Naive B cell (primary cell): ENCODE measurements around the gene ELOF1. TPM values are rescaled to one million over a fixed set of nuclear protein-coding genes. Genes with fewer than 3 reads are reported as not detected.
A peak's percentile ranks its signal among the peaks of the same experiment; 100 is the strongest.

Source experiments
- ATAC-seq, 2 donors: fragments of 150-1000 bp; cut with Tn5 transposase; 2 replicates each; pipeline ENCODE4 v1.10.0; 2021; ENCODE audit warnings: low read depth in 2 of 2, mild to moderate bottlenecking in 2 of 2, moderate library complexity in 2 of 2
- DNase-seq: peaks from one replicate; pipeline ENCODE4 v3.0.0; 2022
- H3K27ac Mint-ChIP-seq, 6 donors: one replicate each; pipeline ENCODE4 v1.8.0; 2020 to 2022; ENCODE audit warnings: mild to moderate bottlenecking in 6 of 6, mixed read lengths in 6 of 6, moderate library complexity in 5 of 6, inconsistent platforms in 2 of 6
- H3K27me3 Mint-ChIP-seq, 3 donors: one replicate each; pipeline ENCODE4 v1.8.0; 2021 to 2022; ENCODE audit warnings: mixed read lengths in 3 of 3, mild to moderate bottlenecking in 1 of 3
- H3K36me3 Mint-ChIP-seq, 2 donors: one replicate each; pipeline ENCODE4 v1.8.0; 2020 to 2022; ENCODE audit warnings: mixed read lengths in 2 of 2, inconsistent platforms in 1 of 2, mild to moderate bottlenecking in 1 of 2
- H3K4me1 Mint-ChIP-seq, 3 donors: one replicate each; pipeline ENCODE4 v1.8.0; 2020 to 2022; ENCODE audit warnings: mixed read lengths in 3 of 3, inconsistent platforms in 1 of 3, mild to moderate bottlenecking in 1 of 3, moderate library complexity in 1 of 3
- H3K4me3 Mint-ChIP-seq, 8 donors: one replicate each; pipeline ENCODE4 v1.8.0; 2020 to 2022; ENCODE audit warnings: mild to moderate bottlenecking in 8 of 8, mixed read lengths in 8 of 8, moderate library complexity in 8 of 8, inconsistent platforms in 2 of 8
- H3K9me3 Mint-ChIP-seq, 7 donors: one replicate each; pipeline ENCODE4 v1.8.0; 2020 to 2022; ENCODE audit warnings: mixed read lengths in 7 of 7, mild to moderate bottlenecking in 5 of 7, inconsistent platforms in 2 of 7, moderate library complexity in 1 of 7
- polyA plus RNA-seq, 6 donors: library from polyadenylated mRNA; unstranded; fragments of 300-500 nt; fragmentation: Illumina TruSeq; gene quantifications; one replicate each; pipeline ENCODE4 v1.2.3, GENCODE V29; 2021; ENCODE audit warnings: low read depth in 6 of 6

ELOF1 gene
- polyA plus RNA-seq, 6 donors from 2014 or later: 85.9 to 118 (median 99.2) TPM

DNA sequence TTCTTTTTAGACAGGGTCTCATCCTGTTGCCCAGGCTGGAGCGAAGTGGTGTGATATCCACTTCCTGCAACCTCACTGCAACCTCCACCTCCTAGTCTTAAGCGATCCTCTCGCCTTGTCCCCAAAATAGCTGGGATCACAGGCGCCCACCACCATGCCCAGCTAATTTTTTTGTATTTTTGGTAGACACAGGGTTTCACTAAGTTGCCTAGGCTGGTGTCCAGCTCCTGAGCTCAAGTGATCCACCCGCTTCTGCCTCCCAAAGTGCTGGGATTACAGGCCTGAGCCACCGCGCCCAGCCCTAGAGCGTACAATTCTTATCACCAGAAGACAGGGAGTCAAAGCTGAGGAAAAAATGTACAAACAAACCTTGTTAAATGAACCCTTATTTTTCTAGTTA lies 4.5 kb upstream of the ELOF1 start:
- Mint-ChIP-seq H3K27ac (peak overlapping the region in 2 of 6 donors; percentile 50 to 72), H3K4me3 (peak overlapping the region in 2 of 8 donors; percentile 21 to 50), H3K9me3 (peaks cover 0 to 2% (median 0%) of the 10 kb centered on the region in 7 donors), H3K4me1 (peaks cover 42 to 64% (median 49%) of the 10 kb centered on the region in 3 donors), H3K27me3 (no peaks in the 10 kb centered on the region), H3K36me3 (no peaks in the 10 kb centered on the region)
- no peak for ATAC-seq
- DNase-seq: no peak

DNA sequence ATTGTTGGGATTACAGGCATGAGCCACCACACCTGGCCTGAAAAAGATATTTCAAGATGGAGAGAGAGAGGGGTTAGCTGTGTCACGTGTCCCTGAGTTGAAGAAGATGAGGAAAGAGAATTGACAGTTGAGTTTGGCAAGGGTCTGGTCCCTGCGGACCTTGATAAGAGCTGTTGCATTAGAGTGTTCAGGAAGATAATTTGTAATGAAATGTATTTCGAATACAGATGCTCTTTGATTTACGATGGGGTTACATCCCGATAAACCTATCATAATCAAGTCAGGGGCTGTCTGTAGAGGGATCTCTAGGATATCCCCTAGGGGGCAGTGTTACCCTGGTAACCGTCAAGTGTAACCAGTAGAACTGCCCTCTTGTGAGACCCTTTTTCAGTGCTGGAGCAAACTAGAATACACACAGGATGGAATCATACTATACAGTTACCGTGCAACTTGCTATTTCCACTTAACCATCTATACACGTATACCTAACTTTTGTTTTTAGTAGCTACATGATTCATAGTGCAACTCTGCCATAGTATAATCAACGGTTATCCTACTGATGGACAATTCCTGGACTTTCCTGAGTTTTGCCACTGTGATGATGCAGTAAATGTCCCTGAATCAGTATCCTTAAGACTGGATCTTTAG lies 1.5 kb upstream of the ELOF1 start:
- peaks cover 49 to 77% (median 57%) of the 10 kb centered on the region in 3 donors for H3K4me1 Mint-ChIP-seq
- no peaks in the 10 kb centered on the region for H3K36me3 Mint-ChIP-seq
- H3K4me3 Mint-ChIP-seq: peak overlapping the region; percentile 77 to 100 (median 92)
- H3K27me3 Mint-ChIP-seq: no peaks in the 10 kb centered on the region
- peak; percentile 62 to 63 for ATAC-seq
- DNase-seq: peak; percentile 82
- H3K9me3 Mint-ChIP-seq: no peaks in the 10 kb centered on the region
- H3K27ac Mint-ChIP-seq: peak overlapping the region; percentile 53 to 98 (median 93)

DNA sequence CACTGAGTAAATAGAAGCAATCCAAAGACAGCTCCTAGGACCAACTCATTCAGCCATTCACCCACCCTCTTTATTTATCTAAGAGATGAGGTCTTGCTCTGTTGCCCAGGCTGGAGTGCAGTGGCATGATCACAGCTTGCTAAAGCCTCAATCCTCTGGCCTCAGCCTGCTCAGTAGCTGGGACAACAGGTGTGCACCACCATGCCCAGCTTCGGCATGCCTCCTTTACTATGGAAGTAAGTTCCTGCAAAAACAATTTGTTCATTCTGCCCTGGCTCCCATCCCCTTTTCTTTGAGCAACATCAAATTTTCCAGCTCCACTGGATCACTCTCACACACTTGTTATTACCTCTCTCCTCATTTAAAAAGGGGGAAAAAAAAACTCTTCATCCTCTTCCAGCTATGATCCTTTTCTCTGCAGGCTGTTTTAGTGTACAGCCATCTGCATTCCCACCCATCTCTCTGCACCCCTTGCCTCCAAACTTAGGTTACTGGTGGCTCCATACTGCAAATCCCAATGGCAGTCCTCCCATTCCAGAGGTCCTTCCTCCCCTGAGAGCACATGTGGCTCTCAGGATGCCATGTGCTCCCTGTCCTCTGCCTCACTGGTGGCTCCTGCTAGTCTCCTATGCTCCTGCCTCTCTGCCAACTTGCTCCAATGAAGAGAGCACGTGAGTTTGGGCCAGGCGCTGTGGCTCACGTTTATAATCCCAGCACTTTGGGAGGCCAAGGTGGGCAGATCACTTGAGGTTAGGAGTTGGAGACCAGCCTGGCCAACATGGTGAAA lies 2.2 kb downstream of the ELOF1 start:
- Mint-ChIP-seq H3K36me3 (no peaks in the 10 kb centered on the region), H3K27me3 (no peaks in the 10 kb centered on the region), H3K4me1 (peaks cover 53 to 72% (median 62%) of the 10 kb centered on the region in 3 donors), H3K4me3 (peak overlapping the region in 7 of 8 donors; percentile 4 to 99 (median 90)), H3K9me3 (no peaks in the 10 kb centered on the region), H3K27ac (peak overlapping the region in 3 of 6 donors; percentile 54 to 91 (median 89))
- ATAC-seq: no peak
- no peak for DNase-seq

DNA sequence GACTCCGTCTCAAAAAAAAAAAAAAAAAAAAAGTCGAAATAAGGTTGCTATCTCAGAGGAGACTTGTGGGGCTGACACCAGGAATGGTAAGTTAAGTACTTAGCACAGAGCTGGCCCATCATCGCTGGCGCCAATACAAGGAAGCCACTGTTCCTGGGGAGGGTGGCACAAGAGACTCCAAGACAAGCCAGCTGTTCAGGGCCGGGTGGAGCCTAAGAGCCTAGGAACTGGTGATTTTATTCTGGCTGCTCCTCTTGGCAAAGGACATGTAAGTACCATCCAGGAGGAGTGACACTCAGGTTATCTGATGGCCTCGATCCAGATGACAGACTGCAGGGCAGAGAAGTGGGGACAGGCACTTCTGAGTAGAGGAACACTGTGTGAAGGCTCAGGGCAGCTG lies 3.8 kb downstream of the ELOF1 start:
- ATAC-seq (no peak), DNase-seq (no peak)
- Mint-ChIP-seq H3K27me3 (no peaks in the 10 kb centered on the region), H3K4me1 (peaks cover 44 to 64% (median 53%) of the 10 kb centered on the region in 3 donors), H3K9me3 (no peaks in the 10 kb centered on the region), H3K4me3 (peak overlapping the region in 5 of 8 donors; percentile 9 to 42 (median 35)), H3K27ac (peak overlapping the region in 3 of 6 donors; percentile 0 to 92 (median 88)), H3K36me3 (no peaks in the 10 kb centered on the region)

DNA sequence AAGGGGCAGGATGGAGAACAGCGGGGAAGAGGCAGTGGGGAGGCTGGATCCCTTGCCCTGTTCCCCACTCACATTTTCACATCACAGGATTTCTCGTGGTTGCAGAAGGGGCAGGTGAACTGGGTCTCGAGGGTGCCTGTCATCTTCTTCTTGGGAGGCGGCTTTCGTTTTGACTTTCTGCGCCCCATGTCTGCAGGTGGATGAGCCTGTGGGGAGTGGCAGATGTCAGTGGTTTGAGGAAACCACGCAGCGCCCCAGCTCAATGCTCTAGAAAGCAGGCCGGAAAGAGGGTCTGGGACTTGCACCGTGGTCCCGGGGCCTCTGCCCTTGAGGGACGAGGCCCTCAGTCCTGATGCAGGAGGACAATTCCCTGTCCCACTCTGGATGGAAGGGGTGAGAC lies 4.9 kb downstream of the ELOF1 start:
- Mint-ChIP-seq H3K4me3 (peak overlapping the region in 6 of 8 donors; percentile 22 to 81 (median 32)), H3K27ac (peak overlapping the region in 5 of 6 donors; percentile 47 to 89 (median 82)), H3K36me3 (no peaks in the 10 kb centered on the region), H3K27me3 (no peaks in the 10 kb centered on the region), H3K9me3 (no peaks in the 10 kb centered on the region), H3K4me1 (peaks cover 38 to 55% (median 47%) of the 10 kb centered on the region in 3 donors)
- DNase-seq (peak; percentile 17), ATAC-seq (peak; percentile 10 to 40)

DNA sequence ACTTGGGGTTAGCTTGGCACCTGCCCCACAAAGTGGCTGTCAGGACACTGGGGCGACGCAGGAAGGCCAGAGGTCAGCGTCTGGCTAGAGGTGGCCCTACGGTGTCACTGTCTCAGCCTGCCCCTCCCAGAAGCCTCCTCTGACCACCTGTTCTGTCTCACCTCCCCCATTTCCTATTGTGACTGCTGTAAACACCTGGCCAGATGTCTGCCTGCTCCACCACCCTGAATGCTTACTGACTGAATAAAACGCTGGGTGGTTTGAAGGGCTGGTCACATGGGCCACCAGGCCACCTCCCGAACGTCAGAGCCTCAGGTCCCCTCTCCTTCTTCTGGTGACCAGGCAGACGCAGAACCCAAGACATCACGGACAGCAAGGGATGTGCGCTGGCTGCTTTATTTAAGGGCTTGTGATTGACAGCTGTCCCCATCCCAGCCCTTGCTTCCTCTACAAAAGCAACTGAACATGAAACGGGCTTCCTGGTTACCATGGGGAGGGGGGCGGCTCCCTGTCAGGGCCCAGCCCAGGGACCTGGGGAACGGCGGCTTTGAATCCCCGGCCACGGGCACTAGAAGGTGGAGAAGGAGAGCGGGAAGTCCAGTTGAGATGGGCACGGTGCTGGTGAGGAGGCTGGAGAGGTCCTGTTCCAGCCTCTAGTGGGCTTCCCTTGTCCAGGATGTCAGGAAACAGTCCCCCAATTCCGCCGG lies 6.2 kb downstream of the ELOF1 start:
- ATAC-seq (no peak), DNase-seq (no peak)
- Mint-ChIP-seq H3K4me3 (peak overlapping the region in 2 of 8 donors; percentile 41 to 43), H3K36me3 (no peaks in the 10 kb centered on the region), H3K9me3 (no peaks in the 10 kb centered on the region), H3K4me1 (peaks cover 31 to 46% (median 36%) of the 10 kb centered on the region in 3 donors), H3K27ac (peak overlapping the region in 1 of 6 donors; percentile 82), H3K27me3 (no peaks in the 10 kb centered on the region)

DNA sequence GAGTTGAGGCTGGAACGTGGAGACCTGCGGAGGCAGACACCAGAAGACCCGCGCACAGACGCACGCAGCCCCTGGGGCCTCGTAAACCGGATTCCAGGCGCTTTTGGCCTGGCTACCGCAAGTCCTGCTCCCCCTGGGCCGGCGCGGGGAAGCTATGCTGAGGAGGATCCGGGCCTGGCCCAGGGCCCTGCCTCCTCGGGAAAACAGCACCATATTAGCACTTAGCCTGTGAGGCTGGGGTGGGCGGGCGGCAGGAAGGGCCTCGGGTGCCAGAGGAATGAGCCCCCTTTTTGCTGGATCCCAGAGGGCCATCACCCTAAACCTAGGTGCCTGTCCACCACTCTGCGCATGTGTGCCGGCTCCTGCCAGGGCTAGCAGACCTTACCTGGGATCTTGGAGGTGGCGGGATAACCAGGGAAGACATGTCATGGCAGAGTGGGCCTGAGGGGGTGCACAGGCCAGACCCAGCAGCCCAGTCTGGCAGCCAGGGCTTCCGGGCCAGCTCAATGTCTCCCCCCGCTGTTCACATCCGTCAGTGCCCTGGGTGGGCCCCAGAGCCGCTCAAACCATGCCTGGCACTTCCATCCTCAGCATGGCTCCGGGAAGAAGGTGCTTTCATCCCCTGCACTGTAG lies 7.3 kb downstream of the ELOF1 start:
- ATAC-seq (no peak), DNase-seq (no peak)
- Mint-ChIP-seq H3K27ac (peak overlapping the region in 3 of 6 donors; percentile 16 to 82 (median 47)), H3K4me3 (no peak overlapping the region), H3K27me3 (no peaks in the 10 kb centered on the region), H3K9me3 (no peaks in the 10 kb centered on the region), H3K36me3 (no peaks in the 10 kb centered on the region), H3K4me1 (peaks cover 26 to 36% (median 29%) of the 10 kb centered on the region in 3 donors)

DNA sequence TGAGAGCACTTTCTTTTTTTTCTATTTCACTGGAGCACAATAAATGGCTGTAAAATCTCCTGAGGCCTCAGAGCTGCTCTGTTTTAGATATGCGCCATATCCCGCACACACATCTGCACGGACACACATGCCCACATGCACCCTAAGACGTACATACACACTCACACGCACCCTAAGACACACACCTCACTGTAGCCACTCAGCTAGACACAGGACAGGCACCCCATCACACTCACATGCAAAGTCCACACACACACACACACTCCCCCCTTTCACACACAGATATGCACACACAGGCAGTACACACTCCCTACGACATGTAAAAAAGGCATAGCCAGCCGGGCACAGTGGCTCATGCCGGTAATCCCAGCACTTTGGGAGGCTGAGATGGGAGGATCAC lies 8.8 kb downstream of the ELOF1 start:
- Mint-ChIP-seq H3K27ac (peak overlapping the region in 2 of 6 donors; percentile 27 to 84), H3K9me3 (no peaks in the 10 kb centered on the region), H3K4me3 (no peak overlapping the region), H3K36me3 (no peaks in the 10 kb centered on the region), H3K4me1 (peaks cover 13 to 22% (median 17%) of the 10 kb centered on the region in 3 donors), H3K27me3 (peaks cover 0 to 2% (median under 1%) of the 10 kb centered on the region in 3 donors)
- DNase-seq (no peak), ATAC-seq (no peak)

DNA sequence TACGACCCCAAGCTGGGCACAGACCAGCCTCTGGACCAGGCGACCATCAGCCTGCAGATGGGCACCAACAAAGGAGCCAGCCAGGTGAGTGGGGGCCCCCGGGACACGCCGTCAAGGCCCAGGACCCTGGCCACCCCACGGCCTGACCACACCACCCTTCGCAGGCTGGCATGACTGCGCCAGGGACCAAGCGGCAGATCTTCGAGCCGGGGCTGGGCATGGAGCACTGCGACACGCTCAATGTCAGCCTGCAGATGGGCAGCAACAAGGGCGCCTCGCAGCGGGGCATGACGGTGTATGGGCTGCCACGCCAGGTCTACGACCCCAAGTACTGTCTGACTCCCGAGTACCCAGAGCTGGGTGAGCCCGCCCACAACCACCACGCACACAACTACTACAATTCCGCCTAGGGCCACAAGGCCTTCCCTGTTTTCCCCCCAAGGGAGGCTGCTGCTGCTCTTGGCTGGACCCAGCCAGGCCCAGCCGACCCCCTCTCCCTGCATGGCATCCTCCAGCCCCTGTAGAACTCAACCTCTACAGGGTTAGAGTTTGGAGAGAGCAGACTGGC lies 9.6 kb downstream of the ELOF1 start:
- Mint-ChIP-seq H3K27ac (no peak overlapping the region), H3K4me3 (no peak overlapping the region), H3K27me3 (peaks cover 0 to 7% (median 6%) of the 10 kb centered on the region in 3 donors), H3K9me3 (no peaks in the 10 kb centered on the region), H3K36me3 (no peaks in the 10 kb centered on the region), H3K4me1 (peaks cover 16 to 18% (median 17%) of the 10 kb centered on the region in 3 donors)
- no peak for DNase-seq
- ATAC-seq: no peak

DNA sequence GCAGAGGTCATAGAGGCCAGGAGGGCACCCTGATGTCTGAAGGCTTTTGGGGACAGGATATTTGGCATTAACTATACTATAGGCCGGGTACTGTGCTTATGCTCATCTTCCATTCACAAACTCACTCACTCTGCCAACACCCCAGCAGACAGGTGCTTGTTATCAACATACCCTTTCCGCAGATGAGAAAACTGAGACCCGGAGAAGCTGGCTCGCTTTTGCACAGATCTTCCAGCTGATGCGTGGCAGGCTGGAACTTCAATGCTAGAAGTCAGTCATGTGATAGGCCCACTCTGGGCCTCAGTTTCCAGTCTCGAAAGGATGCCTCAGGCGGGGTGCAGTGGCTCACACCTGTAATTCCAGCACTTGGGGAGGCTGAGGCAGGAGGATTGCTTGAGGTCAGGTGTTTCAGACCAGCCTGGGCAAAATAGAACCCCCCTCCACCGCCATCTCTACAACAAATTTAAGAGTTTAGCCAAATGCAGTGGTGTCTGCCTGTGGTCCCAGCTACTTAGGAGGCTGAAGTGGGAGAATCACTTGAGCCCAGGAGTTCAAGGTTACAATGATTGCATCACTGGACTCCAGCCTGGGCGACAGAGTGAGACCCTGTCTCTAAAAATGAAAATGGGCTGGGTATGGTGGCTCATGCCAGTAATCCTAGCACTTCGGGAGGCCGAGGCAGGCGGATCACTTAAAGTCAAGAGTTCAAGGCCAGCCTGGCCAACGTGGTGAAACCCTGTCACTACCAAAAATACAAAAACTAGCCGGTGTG lies 10.9 kb downstream of the ELOF1 start:
- peak overlapping the region in 1 of 8 donors; percentile 79 for H3K4me3 Mint-ChIP-seq
- no peaks in the 10 kb centered on the region for H3K36me3 Mint-ChIP-seq
- H3K27ac Mint-ChIP-seq: no peak overlapping the region
- H3K9me3 Mint-ChIP-seq: no peaks in the 10 kb centered on the region
- peaks cover 6 to 12% (median 7%) of the 10 kb centered on the region in 3 donors for H3K4me1 Mint-ChIP-seq
- DNase-seq: no peak
- peaks cover 6 to 16% (median 14%) of the 10 kb centered on the region in 3 donors for H3K27me3 Mint-ChIP-seq
- ATAC-seq: no peak

DNA sequence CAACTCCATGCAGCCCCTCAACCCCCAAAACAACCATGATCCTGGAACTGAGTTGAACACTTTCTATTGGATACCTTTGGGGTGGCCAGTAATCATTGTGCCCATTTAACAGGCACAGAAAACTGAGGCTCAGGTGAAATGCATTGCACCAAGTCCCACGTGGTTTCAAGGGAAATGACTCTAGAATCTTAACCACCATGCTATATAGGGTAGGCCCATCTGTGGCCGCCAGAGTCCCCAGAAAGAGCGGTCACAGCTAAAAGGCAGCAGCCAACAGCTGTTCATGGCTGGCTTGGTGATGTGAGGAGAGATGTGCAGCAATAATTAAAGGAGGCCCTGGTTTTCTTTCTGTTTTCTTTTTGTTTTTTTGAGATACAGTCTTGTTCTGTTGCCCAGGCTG lies 17.8 kb downstream of the ELOF1 start:
- DNase-seq (no peak), ATAC-seq (no peak)
- peak overlapping the region in 1 of 6 donors; percentile 21 for H3K27ac Mint-ChIP-seq
- H3K36me3 Mint-ChIP-seq: no peaks in the 10 kb centered on the region
- no peaks in the 10 kb centered on the region for H3K9me3 Mint-ChIP-seq
- peaks cover 11 to 19% (median 12%) of the 10 kb centered on the region in 3 donors for H3K4me1 Mint-ChIP-seq
- no peak overlapping the region for H3K4me3 Mint-ChIP-seq
- peaks cover 14 to 40% (median 39%) of the 10 kb centered on the region in 3 donors for H3K27me3 Mint-ChIP-seq

DNA sequence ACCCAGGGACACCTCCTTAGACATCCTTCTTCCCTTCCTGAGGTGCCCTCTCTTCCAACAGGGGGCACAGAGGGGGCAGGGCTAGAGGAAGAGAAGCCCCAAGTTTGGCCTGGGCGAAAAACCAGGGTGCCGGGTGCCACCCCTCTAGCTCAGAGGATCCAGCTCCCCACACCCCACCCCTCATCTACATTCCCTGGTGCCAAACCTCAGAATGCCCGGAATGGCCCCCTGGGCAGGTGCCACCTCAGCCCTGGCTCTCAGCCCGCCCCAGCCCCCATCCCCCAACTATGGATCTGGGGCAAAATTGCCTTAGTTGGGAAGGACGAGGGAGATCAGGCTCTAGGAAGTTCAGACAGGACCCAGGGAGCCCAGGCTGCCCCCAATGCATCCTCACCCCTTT lies 18.4 kb downstream of the ELOF1 start:
- Mint-ChIP-seq H3K9me3 (no peaks in the 10 kb centered on the region), H3K27ac (no peak overlapping the region), H3K4me3 (peak overlapping the region in 1 of 8 donors; percentile 30), H3K27me3 (peaks cover 14 to 40% (median 39%) of the 10 kb centered on the region in 3 donors), H3K4me1 (peaks cover 14 to 20% (median 14%) of the 10 kb centered on the region in 3 donors), H3K36me3 (no peaks in the 10 kb centered on the region)
- ATAC-seq (no peak), DNase-seq (no peak)
